H1 (cell line): ENCODE measurements around the gene PIP5K1B. TPM values are rescaled to one million over a fixed set of nuclear protein-coding genes. Genes with fewer than 3 reads are reported as not detected.

Source experiments
- CTCF ChIA-PET: fragments of 300-600 bp; sonication (Branson Sonifier 250); formaldehyde crosslinking; loops from one replicate; lab custom pipeline; 2021; ENCODE audit not compliant: partially characterized antibody; lab: Charles Lee
- POLR2A ChIA-PET: fragments of 300-600 bp; sonication (Branson Sonifier 250); formaldehyde crosslinking; loops from one replicate; lab custom pipeline; 2021; ENCODE audit warnings: inconsistent platforms; ENCODE audit not compliant: partially characterized antibody; lab: Charles Lee
- DNase-seq, 2 experiments: peaks; one replicate each; pipeline versions ENCODE4 v3.0.0 to v3.0.0-alpha.2; 2010 to 2022; ENCODE audit warnings: low spot score in 2 of 2, low read depth in 1 of 2, mixed read lengths in 1 of 2
- FAIRE-seq: peaks from 2 replicates; lab custom pipeline; 2011; peaks lifted over from hg19 to GRCh38; lab: Jason Lieb, UNC
- H2AFZ ChIP-seq: 2 replicates; pipeline ENCODE4 v1.8.1; 2012; ENCODE audit warnings: low read length, inconsistent platforms
- H2AK5ac ChIP-seq: 2 replicates; pipeline ENCODE4 v1.6.1; 2013; ENCODE audit warnings: low read depth, low read length
- H2BK120ac ChIP-seq: replicated peaks from 2 replicates; pipeline ENCODE3; 2013; ENCODE audit warnings: low read depth, low read length, inconsistent platforms
- H2BK12ac ChIP-seq: 2 replicates; pipeline ENCODE4 v1.6.1; 2013; ENCODE audit warnings: low read depth, low read length
- H2BK15ac ChIP-seq: 2 replicates; pipeline ENCODE4 v1.6.1; 2013; ENCODE audit warnings: low read length
- H2BK20ac ChIP-seq: 2 replicates; pipeline ENCODE4 v1.6.1; 2013; ENCODE audit warnings: low read length
- H2BK5ac ChIP-seq: 2 replicates; pipeline ENCODE4 v1.6.1; 2013; ENCODE audit warnings: low read depth, low read length
- H3K14ac ChIP-seq: 2 replicates; pipeline ENCODE4 v1.6.1; 2013; ENCODE audit warnings: inconsistent platforms; ENCODE audit not compliant: insufficient read length
- H3K18ac ChIP-seq: 2 replicates; pipeline ENCODE4 v1.6.1; 2013; ENCODE audit warnings: low read length; ENCODE audit errors: extremely low read depth
- H3K23ac ChIP-seq: 2 replicates; pipeline ENCODE4 v1.6.1; 2013; ENCODE audit warnings: inconsistent platforms; ENCODE audit not compliant: insufficient read length
- H3K23me2 ChIP-seq: 2 replicates; pipeline ENCODE4 v1.6.1; 2013; ENCODE audit warnings: low read depth, low read length
- H3K27ac ChIP-seq: 2 replicates; pipeline ENCODE4 v1.6.1; 2011; ENCODE audit warnings: low read depth, low read length, inconsistent platforms
- H3K27me3 ChIP-seq, 4 experiments: replicated peaks in 1 of 4; 1 replicate in 1 of 4; 2 replicates in 3 of 4; pipeline versions ENCODE4 v1.6.1 to v1.8.1; 2011 to 2013; ENCODE audit warnings: low read length in 3 of 4, mild to moderate bottlenecking in 3 of 4, inconsistent platforms in 2 of 4, mixed read lengths in 2 of 4, moderate library complexity in 1 of 4; ENCODE audit not compliant: control insufficient read depth in 3 of 4, insufficient read depth in 3 of 4; ENCODE audit errors: extremely low read depth in 1 of 4
- H3K36me3 ChIP-seq, 4 experiments: 2 replicates each; pipeline versions ENCODE4 v1.6.1 to v1.8.1; 2011 to 2013; ENCODE audit warnings: mild to moderate bottlenecking in 4 of 4, low read length in 3 of 4, moderate library complexity in 2 of 4, control low read depth in 1 of 4, inconsistent platforms in 1 of 4; ENCODE audit not compliant: insufficient read depth in 4 of 4, control insufficient read depth in 2 of 4
- H3K4ac ChIP-seq: replicated peaks from 2 replicates; pipeline ENCODE3; 2013; ENCODE audit warnings: low read length, low read depth, mixed read lengths, inconsistent platforms; ENCODE audit not compliant: insufficient read length
- H3K4me1 ChIP-seq, 4 experiments: replicated peaks in 1 of 4; 1 replicate in 1 of 4; 2 replicates in 3 of 4; pipeline versions ENCODE4 v1.6.1 to v1.8.1; 2011 to 2013; ENCODE audit warnings: low read length in 3 of 4, inconsistent platforms in 2 of 4, mixed read lengths in 1 of 4; ENCODE audit not compliant: insufficient read depth in 4 of 4, control insufficient read depth in 3 of 4
- H3K4me2 ChIP-seq, 2 experiments: 2 replicates each; pipeline versions ENCODE4 v1.6.1 to v1.8.1; 2011 to 2013; ENCODE audit warnings: low read depth in 2 of 2, low read length in 2 of 2, control low read depth in 1 of 2, inconsistent platforms in 1 of 2, mild to moderate bottlenecking in 1 of 2; ENCODE audit not compliant: insufficient read depth in 1 of 2
- H3K4me3 ChIP-seq, 4 experiments: fragments of 200-600, 300-600 bp in 1 of 4; sonication (generic), shearing (Covaris generic), sonication (Bioruptor Twin) in 1 of 4; 2 replicates each; pipeline versions ENCODE4 v1.5.1 to v1.8.1; 2011 to 2016; ENCODE audit warnings: low read length in 4 of 4, low read depth in 3 of 4, control low read depth in 2 of 4, inconsistent platforms in 2 of 4, mild to moderate bottlenecking in 2 of 4, mixed read lengths in 1 of 4, moderate library complexity in 1 of 4; ENCODE audit not compliant: insufficient read depth in 2 of 4; ENCODE audit errors: extremely low read depth in 1 of 4
- H3K56ac ChIP-seq: replicated peaks from 2 replicates; pipeline ENCODE3; 2013; ENCODE audit warnings: low read depth, mild to moderate bottlenecking, mixed read lengths, low read length, inconsistent platforms; ENCODE audit not compliant: insufficient read length
- H3K79me1 ChIP-seq: 2 replicates; pipeline ENCODE4 v1.6.1; 2013; ENCODE audit warnings: low read depth, low read length, control low read depth
- H3K79me2 ChIP-seq, 2 experiments: 2 replicates each; pipeline versions ENCODE4 v1.6.1 to v1.8.1; 2012 to 2013; ENCODE audit warnings: low read length in 2 of 2, mild to moderate bottlenecking in 2 of 2, inconsistent platforms in 1 of 2; ENCODE audit not compliant: insufficient read depth in 2 of 2, control insufficient read depth in 1 of 2
- H3K9ac ChIP-seq, 4 experiments: replicated peaks in 1 of 4; 1 replicate in 1 of 4; 2 replicates in 3 of 4; pipeline versions ENCODE4 v1.6.1 to v1.8.1; 2011 to 2013; ENCODE audit warnings: low read depth in 3 of 4, low read length in 3 of 4, control low read depth in 2 of 4, mild to moderate bottlenecking in 2 of 4, moderate library complexity in 2 of 4, inconsistent platforms in 1 of 4; ENCODE audit errors: extremely low read depth in 1 of 4
- H3K9me3 ChIP-seq, 2 experiments: 2 replicates each; pipeline versions ENCODE4 v1.6.1 to v1.8.1; 2012 to 2013; ENCODE audit warnings: mild to moderate bottlenecking in 2 of 2, moderate library complexity in 2 of 2, control low read depth in 1 of 2, inconsistent platforms in 1 of 2, low read depth in 1 of 2, low read length in 1 of 2, mixed read lengths in 1 of 2; ENCODE audit not compliant: insufficient read depth in 2 of 2
- H4K20me1 ChIP-seq, 2 experiments: replicated peaks in 1 of 2; 2 replicates each; pipeline versions ENCODE3 to v1.8.1; 2011 to 2013; ENCODE audit warnings: inconsistent platforms in 2 of 2, low read length in 2 of 2, mild to moderate bottlenecking in 1 of 2; ENCODE audit not compliant: insufficient read depth in 2 of 2, control insufficient read depth in 1 of 2
- H4K5ac ChIP-seq: 2 replicates; pipeline ENCODE4 v1.6.1; 2013; ENCODE audit warnings: low read length, low read depth, mixed read lengths, inconsistent platforms; ENCODE audit not compliant: insufficient read length
- H4K8ac ChIP-seq: 2 replicates; pipeline ENCODE4 v1.8.0; 2013; ENCODE audit warnings: mild to moderate bottlenecking, moderate library complexity, low read length, inconsistent platforms; ENCODE audit not compliant: insufficient read depth; ENCODE audit errors: extremely low read depth
- H4K91ac ChIP-seq: replicated peaks from 2 replicates; pipeline ENCODE3; 2013; ENCODE audit warnings: low read length, mixed read lengths, inconsistent platforms; ENCODE audit not compliant: insufficient read length
- CBX8 ChIP-seq: fragments of 300-800, 300-1000 bp; sonication (generic); IDR thresholded peaks from 2 replicates; pipeline ENCODE4 v1.7.1; 2016; ENCODE audit warnings: low read depth, low read length, borderline replicate concordance
- EGR1 ChIP-seq: IDR thresholded peaks from 2 replicates; pipeline ENCODE4 v1.6.1; 2011; ENCODE audit warnings: low read depth, low read length, borderline replicate concordance
- EP300 ChIP-seq, 2 experiments: IDR thresholded peaks; 1 replicate in 1 of 2; 2 replicates in 1 of 2; pipeline ENCODE4 v1.6.1; 2011 to 2012; ENCODE audit warnings: low read depth in 2 of 2, low read length in 2 of 2, mild to moderate bottlenecking in 2 of 2, borderline replicate concordance in 1 of 2, inconsistent platforms in 1 of 2, moderate library complexity in 1 of 2
- GABPA ChIP-seq: IDR thresholded peaks from 2 replicates; pipeline ENCODE4 v1.6.1; 2011; ENCODE audit warnings: mild to moderate bottlenecking, low read length, moderate library complexity, borderline replicate concordance; ENCODE audit not compliant: insufficient read depth
- HDAC2 ChIP-seq, 2 experiments: fragments of 300-600 bp in 1 of 2; sonication (generic) in 1 of 2; IDR thresholded peaks; 2 replicates each; pipeline ENCODE4 v1.6.1; 2011 to 2012; ENCODE audit warnings: low read depth in 2 of 2, low read length in 2 of 2, mild to moderate bottlenecking in 2 of 2, moderate library complexity in 2 of 2, borderline replicate concordance in 1 of 2, inconsistent platforms in 1 of 2
- RBBP5 ChIP-seq: IDR thresholded peaks from 2 replicates; pipeline ENCODE4 v1.7.1; 2012; ENCODE audit warnings: low read depth, mild to moderate bottlenecking, inconsistent platforms, low read length, moderate library complexity, borderline replicate concordance
- RNF2 ChIP-seq: fragments of 200-900, 300-1000 bp; sonication (generic); IDR thresholded peaks from 2 replicates; pipeline ENCODE4 v1.7.1; 2016; ENCODE audit warnings: borderline replicate concordance, low read depth, mild to moderate bottlenecking, antibody characterized with exemption, low read length; ENCODE audit not compliant: poor library complexity, severe bottlenecking; ENCODE audit errors: missing control alignments
- RXRA ChIP-seq: IDR thresholded peaks from 2 replicates; pipeline ENCODE4 v1.6.1; 2011; ENCODE audit warnings: low read depth, mild to moderate bottlenecking, low read length, moderate library complexity; ENCODE audit not compliant: insufficient read depth
- SAP30 ChIP-seq: fragments of 300-600 bp; sonication (generic); IDR thresholded peaks from 2 replicates; pipeline ENCODE4 v1.7.1; 2012; ENCODE audit warnings: low read length, moderate library complexity, mild to moderate bottlenecking, inconsistent platforms; ENCODE audit not compliant: insufficient read depth, insufficient replicate concordance
- SIRT6 ChIP-seq: IDR thresholded peaks from one replicate; pipeline ENCODE4 v1.7.1; 2012; ENCODE audit warnings: low read length, inconsistent platforms
- SP2 ChIP-seq: IDR thresholded peaks from 2 replicates; pipeline ENCODE4 v1.6.1; 2012; ENCODE audit warnings: mild to moderate bottlenecking, low read length, inconsistent platforms
- SP4 ChIP-seq: IDR thresholded peaks from 2 replicates; pipeline ENCODE4 v1.6.1; 2012; ENCODE audit warnings: low read length, inconsistent platforms
- TBP ChIP-seq: IDR thresholded peaks from 2 replicates; pipeline ENCODE4 v1.6.1; 2011; ENCODE audit warnings: low read depth, low read length, improper control_type of control experiment
- YY1 ChIP-seq: IDR thresholded peaks from 2 replicates; pipeline ENCODE4 v1.6.1; 2011; ENCODE audit warnings: low read depth, mild to moderate bottlenecking, low read length
- WGBS, 2 experiments: shearing (Covaris generic) in 1 of 2; methylation state at CpG; one replicate each; pipeline versions ENCODE4 v1.1.6 to v1.1.7; 2013 to 2015; ENCODE audit warnings: low lambda C conversion rate in 2 of 2, mixed read lengths in 2 of 2, inconsistent platforms in 1 of 2, low coverage in 1 of 2, missing lambda C conversion rate in 1 of 2; ENCODE audit not compliant: insufficient replicate concordance in 2 of 2, insufficient coverage in 1 of 2, insufficient read length in 1 of 2; ENCODE audit errors: extremely low coverage in 1 of 2, missing lambda C conversion rate in 1 of 2; 5-methylcytosine and 5-hydroxymethylcytosine counted together
- polyA plus RNA-seq, 7 experiments: library from polyadenylated mRNA; depleted of rRNA in 3 of 7; stranded (reverse) in 5 of 7; unstranded in 2 of 7; fragments of >200 nt in 5 of 7; fragments of 200-250 nt in 2 of 7; gene quantifications; 1 replicate in 5 of 7; 2 replicates in 1 of 7; 4 replicates in 1 of 7; pipeline versions ENCODE4 v1.2.1 to v1.2.3, GENCODE V29; 2011 to 2013; ENCODE audit warnings: missing spikeins in 2 of 7, mixed read lengths in 2 of 7
- total RNA-seq: library from RNA; stranded (reverse); fragmentation: NEBNext Ultra II Directional; extraction: Animal tissue kit (Norgen Biotek cat#: 25700); gene quantifications from 2 replicates; pipeline ENCODE4 v1.2.1, GENCODE V29; 2021

The PIP5K1B gene
- total and polyA plus RNA-seq, 2 of the 8 experiments (the other 6 are each of a cell fraction or from before 2014, with no cell fraction given), result 4.7 to 7.7 TPM

GRCh38 chr9:68798423-68798822, 93.4 kb downstream of the PIP5K1B start:
- H3K23ac ChIP-seq, result no peak overlapping the region
- ChIA-PET CTCF (no interaction called here), POLR2A (no interaction called here)
- no peak overlapping the region for H3K4me3 ChIP-seq
- H4K91ac ChIP-seq, result no peak overlapping the region
- H2BK15ac ChIP-seq, result no peak overlapping the region
- no peak overlapping the region for H3K18ac ChIP-seq
- H3K9ac ChIP-seq, result no peak overlapping the region
- no peaks in the 10 kb centered on the region for H3K23me2 ChIP-seq
- H4K5ac ChIP-seq, result no peak overlapping the region
- H4K20me1 ChIP-seq, result no peaks in the 10 kb centered on the region
- FAIRE-seq (no peak), DNase-seq (no peak)
- no peak overlapping the region for H4K8ac ChIP-seq
- no peak overlapping the region for H2BK12ac ChIP-seq
- H2BK20ac ChIP-seq, result 0 out of 2 replicates have a peak overlapping the region, but pooled peaks have one; percentile 43
- H3K36me3 ChIP-seq, result no peaks in the 10 kb centered on the region
- H3K9me3 ChIP-seq, result no peaks in the 10 kb centered on the region
- H2BK120ac ChIP-seq, result no peak overlapping the region
- H3K4ac ChIP-seq, result no peak overlapping the region
- H3K27me3 ChIP-seq, result no peaks in the 10 kb centered on the region
- H3K14ac ChIP-seq, result no peak overlapping the region
- no peak overlapping the region for H3K56ac ChIP-seq
- H2AK5ac ChIP-seq, result no peak overlapping the region
- H3K27ac ChIP-seq, result no peak overlapping the region
- no peak overlapping the region for H3K4me2 ChIP-seq
- H3K79me2 ChIP-seq, result no peaks in the 10 kb centered on the region
- peaks cover 0 to 8% (median 0%) of the 10 kb centered on the region in 4 experiments; a peak in 2 of 7 replicates for H3K4me1 ChIP-seq
- H3K79me1 ChIP-seq, result no peaks in the 10 kb centered on the region
- H2AFZ ChIP-seq, result no peak overlapping the region
- 92% methylated on average over 1 of the region's 1 CpG; no CpG with 5 or more reads in 1 of the 2 experiments for WGBS, 2 experiments
- no peak overlapping the region for H2BK5ac ChIP-seq
- TF ChIP-seq YY1, result no peak
- TF ChIP-seq RXRA, result no peak
- TF ChIP-seq SP4, result no peak
- no peak for TF ChIP-seq RNF2
- TF ChIP-seq CBX8, result no peak
- no peak for TF ChIP-seq EGR1
- no peak for TF ChIP-seq TBP
- TF ChIP-seq SIRT6, result no peak
- TF ChIP-seq EP300 (IDR thresholded peaks at IDR 0.05; ENCODE audit: borderline replicate concordance in 1 of 2, low read depth in 2 of 2, low read length in 2 of 2), result no peak
- no peak for TF ChIP-seq RBBP5
- no peak for TF ChIP-seq SAP30
- TF ChIP-seq HDAC2 (IDR thresholded peaks at IDR 0.05; ENCODE audit: borderline replicate concordance in 1 of 2, low read depth in 2 of 2, low read length in 2 of 2), result no peak
- TF ChIP-seq SP2, result no peak
- TF ChIP-seq GABPA, result no peak
